HepG2 (cell line): ENCODE data around the gene MRRF.

Source experiments
- MXI1 ChIP-seq: IDR thresholded peaks from 3 replicates; pipeline ENCODE4 v1.6.1; 2012; ENCODE audit warnings: low read depth, low read length, inconsistent platforms, borderline replicate concordance
- PRDM10 ChIP-seq: sonication (generic); formaldehyde crosslinking; IDR thresholded peaks from 2 replicates; pipeline ENCODE4 v1.4.0; 2020; ENCODE audit warnings: low read depth, missing genetic modification reagents
- RNF2 ChIP-seq: fragments of 450-650 bp; conservative IDR thresholded peaks from 2 replicates; pipeline ENCODE4 v1.6.1; 2016; ENCODE audit warnings: low read depth
- ZNF646 ChIP-seq: sonication (generic); formaldehyde crosslinking; IDR thresholded peaks from 2 replicates; pipeline ENCODE4 v1.9.0; 2021; ENCODE audit warnings: mild to moderate bottlenecking, missing genetic modification reagents
- ZNF883 ChIP-seq: sonication (generic); formaldehyde crosslinking; IDR thresholded peaks from 2 replicates; pipeline ENCODE4 v1.5.1; 2020; ENCODE audit warnings: mild to moderate bottlenecking, missing genetic modification reagents; ENCODE audit errors: not compliant biosample characterization

GRCh38 chr9:122262073-122262472 lies 2.6 kb upstream of the MRRF start:
- no peak for TF ChIP-seq PRDM10 (CRISPR knock-in tag)
- no peak for TF ChIP-seq MXI1
- no peak for TF ChIP-seq ZNF883 (CRISPR knock-in tag)
- TF ChIP-seq ZNF646 = no peak
- no peak for TF ChIP-seq RNF2
